ENCODE results near the gene LAMA2. TPM values are rescaled to one million over a fixed set of nuclear protein-coding genes. Genes with fewer than 3 reads are reported as not detected.

LAMA2 gene
- total and polyA plus RNA-seq, 2 of the 8 experiments (the other 6 are each of a cell fraction or from before 2014, with no cell fraction given) = 1.3 to 3.8 TPM

GRCh38 chr6:128990915-128991314 is 108.0 kb downstream of the LAMA2 start:
- H3K36me3 ChIP-seq (ENCODE audit: control insufficient read depth in 2 of 4, insufficient read depth in 4 of 4, low read length in 3 of 4) = no peaks in the 10 kb centered on the region
- H2BK20ac ChIP-seq (ENCODE audit: low read length) = no peak overlapping the region
- no peak overlapping the region for H2BK5ac ChIP-seq (ENCODE audit: low read depth, low read length)
- H3K4me3 ChIP-seq (ENCODE audit: extremely low read depth in 1 of 4, insufficient read depth in 2 of 4, low read depth in 3 of 4, low read length in 4 of 4) = no peak overlapping the region
- DNase-seq (ENCODE audit: low read depth in 1 of 2, low spot score in 2 of 2) (no peak), FAIRE-seq (no peak)
- TF ChIP-seq CEBPB (IDR thresholded peaks at IDR 0.05; ENCODE audit: low read depth, low read length) = peak; percentile 70
- TF ChIP-seq KDM5A (IDR thresholded peaks at IDR 0.05; ENCODE audit: low read length) = no peak
- no peak overlapping the region for H3K9ac ChIP-seq (replicated peaks in 1 of 4; ENCODE audit: extremely low read depth in 1 of 4, low read depth in 3 of 4, low read length in 3 of 4)
- H3K18ac ChIP-seq (ENCODE audit: extremely low read depth, low read length) = no peak overlapping the region
- no peak overlapping the region for H3K4ac ChIP-seq (replicated peaks; ENCODE audit: insufficient read length, low read depth, low read length)
- H2AK5ac ChIP-seq (ENCODE audit: low read depth, low read length) = no peak overlapping the region
- no peak overlapping the region for H4K8ac ChIP-seq (ENCODE audit: extremely low read depth, insufficient read depth, low read length)
- no peaks in the 10 kb centered on the region for H3K79me2 ChIP-seq (ENCODE audit: control insufficient read depth in 1 of 2, insufficient read depth in 2 of 2, low read length in 2 of 2)
- H4K20me1 ChIP-seq (replicated peaks in 1 of 2; ENCODE audit: control insufficient read depth in 1 of 2, insufficient read depth in 2 of 2, low read length in 2 of 2) = no peaks in the 10 kb centered on the region
- H4K91ac ChIP-seq (replicated peaks; ENCODE audit: insufficient read length, low read length) = no peak overlapping the region
- no peak overlapping the region for H2BK12ac ChIP-seq (ENCODE audit: low read depth, low read length)
- no peaks in the 10 kb centered on the region for H3K79me1 ChIP-seq (ENCODE audit: low read depth, low read length)
- no peaks in the 10 kb centered on the region; the same call in 1 of the 2 replicates for H3K23me2 ChIP-seq (ENCODE audit: low read depth, low read length)
- H3K4me1 ChIP-seq (replicated peaks in 1 of 4; ENCODE audit: control insufficient read depth in 3 of 4, insufficient read depth in 4 of 4, low read length in 3 of 4) = no peaks in the 10 kb centered on the region
- no peaks in the 10 kb centered on the region for H3K27me3 ChIP-seq (replicated peaks in 1 of 4; ENCODE audit: control insufficient read depth in 3 of 4, extremely low read depth in 1 of 4, insufficient read depth in 3 of 4, low read length in 3 of 4)
- H2AFZ ChIP-seq (ENCODE audit: low read length) = no peak overlapping the region
- no peak overlapping the region for H2BK15ac ChIP-seq (ENCODE audit: low read length)
- H3K9me3 ChIP-seq (ENCODE audit: insufficient read depth in 2 of 2, low read depth in 1 of 2, low read length in 1 of 2) = no peaks in the 10 kb centered on the region
- H3K27ac ChIP-seq (ENCODE audit: low read depth, low read length) = no peak overlapping the region
- no peak overlapping the region for H3K23ac ChIP-seq (ENCODE audit: insufficient read length)
- no peak overlapping the region for H3K14ac ChIP-seq (ENCODE audit: insufficient read length)
- no peak overlapping the region for H4K5ac ChIP-seq (ENCODE audit: insufficient read length, low read depth, low read length)
- H2BK120ac ChIP-seq (replicated peaks; ENCODE audit: low read depth, low read length) = no peak overlapping the region
- 85% methylated on average over 8 of the region's 8 CpGs; no CpG with 5 or more reads in 1 of the 2 experiments for WGBS, 2 experiments (ENCODE audit: extremely low coverage in 1 of 2, insufficient coverage in 1 of 2, insufficient read length in 1 of 2, insufficient replicate concordance in 2 of 2, low coverage in 1 of 2, low lambda C conversion rate in 2 of 2, missing lambda C conversion rate in 1 of 2)
- CTCF ChIA-PET (ENCODE audit: partially characterized antibody) = no interaction called here
- POLR2A ChIA-PET (ENCODE audit: partially characterized antibody) = no interaction called here
- H3K4me2 ChIP-seq (ENCODE audit: insufficient read depth in 1 of 2, low read depth in 2 of 2, low read length in 2 of 2) = no peak overlapping the region
- no peak overlapping the region for H3K56ac ChIP-seq (replicated peaks; ENCODE audit: insufficient read length, low read depth, low read length)
